ENCODE data around the gene WDR88. TPM values are rescaled to one million over a fixed set of nuclear protein-coding genes. Genes with fewer than 3 reads are reported as not detected.

Gene WDR88
- total and polyA plus RNA-seq, 2 donors (not counting 3 experiments of a cell fraction or from before 2014, with no cell fraction given), result not detected

DNA sequence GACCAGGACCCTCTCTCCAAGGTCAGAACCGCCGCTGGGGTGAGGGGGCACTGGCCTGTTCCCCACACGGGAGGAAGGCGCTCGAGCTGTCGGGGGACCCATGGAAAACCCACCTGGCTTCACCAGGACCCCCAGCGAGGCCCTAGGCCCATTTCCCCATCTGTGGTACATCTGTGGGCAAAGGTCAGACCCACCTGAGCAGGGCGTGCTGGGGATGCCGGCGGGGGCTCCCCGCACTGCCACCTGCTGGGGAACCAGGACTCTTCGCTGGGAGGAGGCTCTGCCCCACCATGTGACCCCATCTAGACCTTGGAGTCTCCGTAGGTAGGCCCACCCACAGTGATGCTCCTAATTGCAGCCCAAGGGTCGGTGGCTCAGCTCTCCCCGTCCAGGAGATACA, 511 bp downstream of the WDR88 start:
- Histone ChIP-seq H3K27ac (ENCODE audit: insufficient read depth, low read depth, low read length) (no peak overlapping the region), H3K4me2 (ENCODE audit: insufficient read depth, low read length) (no peak overlapping the region), H3K36me3 (ENCODE audit: control insufficient read depth in 2 of 2, extremely low read depth in 1 of 2, insufficient read depth in 2 of 2, low read length in 2 of 2) (peaks cover 0 to 2% of the 10 kb centered on the region in 2 experiments), H3K9me3 (replicated peaks; ENCODE audit: control insufficient read depth, insufficient read depth, low read length) (no peaks in the 10 kb centered on the region), H3K9ac (replicated peaks; ENCODE audit: extremely low read depth, insufficient read depth, low read length) (no peak overlapping the region), H3K4me3 (replicated peaks in 1 of 3; ENCODE audit: insufficient read depth in 1 of 3, low read depth in 1 of 3, low read length in 3 of 3) (no peak overlapping the region), H3K9me1 (replicated peaks; ENCODE audit: control insufficient read depth, extremely low read depth, insufficient read depth, low read length) (no peaks in the 10 kb centered on the region), H4K20me1 (replicated peaks; ENCODE audit: control insufficient read depth, extremely low read depth, insufficient read depth, low read length) (no peaks in the 10 kb centered on the region), H3K79me2 (ENCODE audit: control insufficient read depth, insufficient read depth, low read length) (no peaks in the 10 kb centered on the region), H3K4me1 (ENCODE audit: control insufficient read depth, extremely low read depth, insufficient read depth, low read length) (no peaks in the 10 kb centered on the region), H3K27me3 (ENCODE audit: control insufficient read depth in 2 of 2, insufficient read depth in 2 of 2, low read length in 2 of 2) (peaks cover 0 to 2% of the 10 kb centered on the region in 2 experiments), H2AFZ (ENCODE audit: low read depth, low read length) (no peak overlapping the region)
- dilution Hi-C loops (cut with MboI; ENCODE audit: extremely low pct_ligation_motif_present, low sequenced_read_pairs), result no loop called here
- intact Hi-C loops (cut with micrococcal nuclease), result no loop called here
- CTCF ChIA-PET, result interaction anchor here (1.2 kb wide), 1 partner anchor 155 kb away, joined by 3 read pairs; no protein-coding TSS in a partner anchor
- TF ChIP-seq, protein P1, sequence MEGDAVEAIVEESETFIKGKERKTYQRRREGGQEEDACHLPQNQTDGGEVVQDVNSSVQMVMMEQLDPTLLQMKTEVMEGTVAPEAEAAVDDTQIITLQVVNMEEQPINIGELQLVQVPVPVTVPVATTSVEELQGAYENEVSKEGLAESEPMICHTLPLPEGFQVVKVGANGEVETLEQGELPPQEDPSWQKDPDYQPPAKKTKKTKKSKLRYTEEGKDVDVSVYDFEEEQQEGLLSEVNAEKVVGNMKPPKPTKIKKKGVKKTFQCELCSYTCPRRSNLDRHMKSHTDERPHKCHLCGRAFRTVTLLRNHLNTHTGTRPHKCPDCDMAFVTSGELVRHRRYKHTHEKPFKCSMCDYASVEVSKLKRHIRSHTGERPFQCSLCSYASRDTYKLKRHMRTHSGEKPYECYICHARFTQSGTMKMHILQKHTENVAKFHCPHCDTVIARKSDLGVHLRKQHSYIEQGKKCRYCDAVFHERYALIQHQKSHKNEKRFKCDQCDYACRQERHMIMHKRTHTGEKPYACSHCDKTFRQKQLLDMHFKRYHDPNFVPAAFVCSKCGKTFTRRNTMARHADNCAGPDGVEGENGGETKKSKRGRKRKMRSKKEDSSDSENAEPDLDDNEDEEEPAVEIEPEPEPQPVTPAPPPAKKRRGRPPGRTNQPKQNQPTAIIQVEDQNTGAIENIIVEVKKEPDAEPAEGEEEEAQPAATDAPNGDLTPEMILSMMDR (IDR thresholded peaks at IDR 0.05; ENCODE audit: extremely low read depth in 1 of 2, insufficient read depth in 1 of 2, low read depth in 1 of 2, low read length in 2 of 2), result peak; percentile 12 to 28
- TF ChIP-seq JUN (IDR thresholded peaks at IDR 0.05; ENCODE audit: borderline replicate concordance, insufficient read depth, insufficient read length, low read depth), result no peak
- POLR2A ChIA-PET, result no interaction called here
- BruUV-seq (replicated peaks), result no TSS peak
- no peak for FAIRE-seq
- DNase-seq (ENCODE audit: low read depth, low spot score), result no peak

DNA sequence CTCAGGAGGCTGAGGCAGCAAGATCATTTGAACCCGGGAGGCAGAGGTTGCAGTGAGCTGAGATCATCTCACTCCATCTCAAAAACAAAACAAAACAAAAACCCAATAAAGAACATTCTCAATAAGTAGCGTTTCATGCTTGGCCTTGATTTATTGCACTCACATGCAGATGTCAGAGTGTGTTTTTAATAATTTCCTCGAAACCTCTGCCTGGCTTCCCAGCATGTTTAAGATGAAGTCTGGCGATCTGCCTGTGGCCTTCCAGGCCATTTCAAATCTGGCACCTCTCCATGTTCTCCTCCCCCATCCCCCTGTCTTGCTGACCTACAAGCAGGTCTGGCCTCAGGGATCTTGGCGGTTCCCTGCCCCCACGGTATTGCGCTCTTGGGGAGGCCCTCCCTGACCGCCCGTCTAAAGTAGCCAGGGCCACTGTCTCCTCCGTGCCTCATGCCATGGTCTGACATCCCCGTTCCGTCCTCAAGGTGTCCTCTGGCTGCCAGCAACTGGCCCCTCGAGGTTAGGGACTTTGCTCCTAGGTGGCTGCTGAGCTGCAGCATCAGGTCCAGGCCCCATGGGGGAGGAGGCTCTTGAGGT, 1.6 kb downstream of the WDR88 start:
- Histone ChIP-seq H3K27ac (ENCODE audit: insufficient read depth, low read depth, low read length) (no peak overlapping the region), H3K9me1 (replicated peaks; ENCODE audit: control insufficient read depth, extremely low read depth, insufficient read depth, low read length) (no peaks in the 10 kb centered on the region), H3K4me1 (ENCODE audit: control insufficient read depth, extremely low read depth, insufficient read depth, low read length) (no peaks in the 10 kb centered on the region)

More for the DNA sequence above, 1.6 kb downstream of the WDR88 start:
- Histone ChIP-seq H3K4me3 (replicated peaks in 1 of 3; ENCODE audit: insufficient read depth in 1 of 3, low read depth in 1 of 3, low read length in 3 of 3) (no peak overlapping the region), H2AFZ (ENCODE audit: low read depth, low read length) (no peak overlapping the region), H4K20me1 (replicated peaks; ENCODE audit: control insufficient read depth, extremely low read depth, insufficient read depth, low read length) (no peaks in the 10 kb centered on the region), H3K79me2 (ENCODE audit: control insufficient read depth, insufficient read depth, low read length) (no peaks in the 10 kb centered on the region), H3K36me3 (ENCODE audit: control insufficient read depth in 2 of 2, extremely low read depth in 1 of 2, insufficient read depth in 2 of 2, low read length in 2 of 2) (peaks cover 0 to 2% of the 10 kb centered on the region in 2 experiments), H3K4me2 (ENCODE audit: insufficient read depth, low read length) (no peak overlapping the region), H3K9ac (replicated peaks; ENCODE audit: extremely low read depth, insufficient read depth, low read length) (no peak overlapping the region), H3K9me3 (replicated peaks; ENCODE audit: control insufficient read depth, insufficient read depth, low read length) (no peaks in the 10 kb centered on the region), H3K27me3 (ENCODE audit: control insufficient read depth in 2 of 2, insufficient read depth in 2 of 2, low read length in 2 of 2) (peaks cover 0 to 2% of the 10 kb centered on the region in 2 experiments)
- CTCF ChIA-PET, result interaction anchor here (1.7 kb wide), 1 partner anchor 50 kb away, joined by 7 read pairs; no protein-coding TSS in a partner anchor
- POLR2A ChIA-PET, result no interaction called here
- FAIRE-seq (no peak), DNase-seq (ENCODE audit: low read depth, low spot score) (peak; percentile 24)
- TF ChIP-seq, protein P1 (IDR thresholded peaks at IDR 0.05; ENCODE audit: extremely low read depth in 1 of 2, insufficient read depth in 1 of 2, low read depth in 1 of 2, low read length in 2 of 2), result no peak
- TF ChIP-seq JUN (IDR thresholded peaks at IDR 0.05; ENCODE audit: borderline replicate concordance, insufficient read depth, insufficient read length, low read depth) (no peak), POLR2A (IDR thresholded peaks at IDR 0.05; ENCODE audit: low read depth, low read length) (no peak)
- no TSS peak for BruUV-seq (replicated peaks)
- dilution Hi-C loops (cut with MboI; ENCODE audit: extremely low pct_ligation_motif_present, low sequenced_read_pairs) (no loop called here), intact Hi-C loops (cut with micrococcal nuclease) (no loop called here)
